Suprapubic skin (tissue), 4 donors: ENCODE data around the gene NOD1. TPM values are rescaled to one million over a fixed set of nuclear protein-coding genes. Genes with fewer than 3 reads are reported as not detected.

ENCODE experiments used
- DNase-seq, 2 donors: peaks; one replicate each; pipeline ENCODE4 v3.0.0-alpha.2; 2019; ENCODE audit warnings: low spot score in 2 of 2
- H3K27ac ChIP-seq: fragments of 200-600 bp; sonication (generic); one replicate; pipeline ENCODE4 v1.5.1; 2019
- H3K27me3 ChIP-seq: fragments of 200-600 bp; sonication (generic); one replicate; pipeline ENCODE4 v1.5.1; 2019
- H3K36me3 ChIP-seq: fragments of 200-600 bp; sonication (generic); one replicate; pipeline ENCODE4 v1.5.1; 2019
- H3K4me1 ChIP-seq: fragments of 200-600 bp; sonication (generic); one replicate; pipeline ENCODE4 v1.5.1; 2019
- H3K4me3 ChIP-seq: fragments of 200-600 bp; sonication (generic); one replicate; pipeline ENCODE4 v1.5.1; 2019; ENCODE audit warnings: mild to moderate bottlenecking
- H3K9me3 ChIP-seq: fragments of 200-600 bp; sonication (generic); one replicate; pipeline ENCODE4 v1.5.1; 2019
- EP300 ChIP-seq: sonication (generic); formaldehyde crosslinking; IDR thresholded peaks from one replicate; pipeline ENCODE4 v1.6.1; 2017; ENCODE audit warnings: antibody characterized with exemption
- POLR2A ChIP-seq, 2 donors: fragments of 450-650 bp; IDR thresholded peaks; one replicate each; pipeline ENCODE4 v1.6.1; 2017; ENCODE audit warnings: antibody characterized with exemption in 2 of 2, mild to moderate bottlenecking in 2 of 2, moderate library complexity in 2 of 2
- POLR2AphosphoS5 ChIP-seq, 3 donors: sonication (generic); formaldehyde crosslinking; IDR thresholded peaks; one replicate each; pipeline ENCODE4 v1.6.1; 2017; ENCODE audit warnings: antibody characterized with exemption in 3 of 3
- WGBS: methylation state at CpG from one replicate; pipeline ENCODE4 v1.1.5; 2018; 5-methylcytosine and 5-hydroxymethylcytosine counted together
- total RNA-seq, 4 donors: library from RNA; depleted of rRNA; stranded (reverse); fragments of >200 nt; gene quantifications; one replicate each; pipeline ENCODE4 v1.1.0, GENCODE V29; 2016
- TF ChIP-seq, protein P1 (sequence below), 2 donors: fragments of 200-600 bp in 1 of 2; fragments of 450-650 bp in 1 of 2; sonication (generic) in 1 of 2; IDR thresholded peaks; one replicate each; pipeline ENCODE4 v1.5.1; 2016 to 2019; ENCODE audit warnings: antibody characterized with exemption in 2 of 2, mild to moderate bottlenecking in 1 of 2, moderate library complexity in 1 of 2

Gene NOD1
- total RNA-seq, 4 donors from 2014 or later = 9.2 to 22.8 (median 13.4) TPM

GRCh38 chr7:30523466-30523865, 44.9 kb upstream of the NOD1 start:
- H3K36me3 ChIP-seq = no peaks in the 10 kb centered on the region
- 88% methylated on average over 2 of the region's 2 CpGs for WGBS
- no peaks in the 10 kb centered on the region for H3K9me3 ChIP-seq
- no peak for DNase-seq
- H3K4me1 ChIP-seq = peaks cover 23% of the 10 kb centered on the region
- H3K27ac ChIP-seq = no peak overlapping the region
- no peak for TF ChIP-seq POLR2AphosphoS5 (IDR thresholded peaks at IDR 0.05)
- TF ChIP-seq POLR2A (IDR thresholded peaks at IDR 0.05) = no peak
- TF ChIP-seq, protein P1, sequence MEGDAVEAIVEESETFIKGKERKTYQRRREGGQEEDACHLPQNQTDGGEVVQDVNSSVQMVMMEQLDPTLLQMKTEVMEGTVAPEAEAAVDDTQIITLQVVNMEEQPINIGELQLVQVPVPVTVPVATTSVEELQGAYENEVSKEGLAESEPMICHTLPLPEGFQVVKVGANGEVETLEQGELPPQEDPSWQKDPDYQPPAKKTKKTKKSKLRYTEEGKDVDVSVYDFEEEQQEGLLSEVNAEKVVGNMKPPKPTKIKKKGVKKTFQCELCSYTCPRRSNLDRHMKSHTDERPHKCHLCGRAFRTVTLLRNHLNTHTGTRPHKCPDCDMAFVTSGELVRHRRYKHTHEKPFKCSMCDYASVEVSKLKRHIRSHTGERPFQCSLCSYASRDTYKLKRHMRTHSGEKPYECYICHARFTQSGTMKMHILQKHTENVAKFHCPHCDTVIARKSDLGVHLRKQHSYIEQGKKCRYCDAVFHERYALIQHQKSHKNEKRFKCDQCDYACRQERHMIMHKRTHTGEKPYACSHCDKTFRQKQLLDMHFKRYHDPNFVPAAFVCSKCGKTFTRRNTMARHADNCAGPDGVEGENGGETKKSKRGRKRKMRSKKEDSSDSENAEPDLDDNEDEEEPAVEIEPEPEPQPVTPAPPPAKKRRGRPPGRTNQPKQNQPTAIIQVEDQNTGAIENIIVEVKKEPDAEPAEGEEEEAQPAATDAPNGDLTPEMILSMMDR (IDR thresholded peaks at IDR 0.05) = no peak
- TF ChIP-seq EP300 = no peak
- no peaks in the 10 kb centered on the region for H3K27me3 ChIP-seq
- H3K4me3 ChIP-seq = no peak overlapping the region

GRCh38 chr7:30522159-30522558, 43.6 kb upstream of the NOD1 start:
- H3K27me3 ChIP-seq = no peaks in the 10 kb centered on the region
- 97% methylated on average over 3 of the region's 3 CpGs for WGBS
- H3K4me1 ChIP-seq = peaks cover 23% of the 10 kb centered on the region
- TF ChIP-seq POLR2AphosphoS5 (IDR thresholded peaks at IDR 0.05) = no peak
- TF ChIP-seq, protein P1 (IDR thresholded peaks at IDR 0.05) = no peak
- no peak overlapping the region for H3K4me3 ChIP-seq
- no peaks in the 10 kb centered on the region for H3K9me3 ChIP-seq
- H3K36me3 ChIP-seq = no peaks in the 10 kb centered on the region
- H3K27ac ChIP-seq = no peak overlapping the region
- DNase-seq = no peak

- DNase-seq = peak in 1 of 2 donors; percentile 76
- TF ChIP-seq EP300 = no peak
- TF ChIP-seq POLR2A (IDR thresholded peaks at IDR 0.05) = no peak
- TF ChIP-seq, protein P1 (IDR thresholded peaks at IDR 0.05) = no peak
- no peak for TF ChIP-seq POLR2AphosphoS5 (IDR thresholded peaks at IDR 0.05)
- no peak overlapping the region for H3K4me3 ChIP-seq
- H3K36me3 ChIP-seq = no peaks in the 10 kb centered on the region
- no peaks in the 10 kb centered on the region for H3K27me3 ChIP-seq
- 54% methylated on average over 1 of the region's 1 CpG for WGBS
- H3K4me1 ChIP-seq = peaks cover 23% of the 10 kb centered on the region
- peak overlapping the region; percentile 49 for H3K27ac ChIP-seq
- H3K9me3 ChIP-seq = no peaks in the 10 kb centered on the region
These were observed 42.9 kb upstream of the NOD1 start for GRCh38 chr7:30521532-30521931.

DNA sequence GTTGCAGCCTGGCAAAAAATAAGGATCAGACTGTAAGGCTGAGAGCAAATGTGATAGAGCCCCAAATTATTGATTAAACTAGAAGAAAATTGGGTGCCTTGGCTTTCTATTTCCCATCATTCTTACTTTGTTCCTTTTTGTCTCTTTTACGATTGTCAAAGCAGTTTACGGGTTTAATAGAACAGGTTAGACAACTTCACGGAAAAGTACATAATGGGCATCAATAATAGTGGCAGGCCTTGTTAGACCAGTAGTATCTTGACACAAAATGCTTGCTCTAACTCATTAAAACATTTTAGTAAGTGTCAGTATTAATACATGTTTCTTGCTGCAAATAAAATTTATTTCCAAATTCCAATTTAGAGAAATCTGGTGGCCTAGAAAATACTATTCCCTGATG, 40.5 kb upstream of the NOD1 start:
- Histone ChIP-seq H3K4me3 (no peak overlapping the region), H3K27ac (peak overlapping the region; percentile 6), H3K4me1 (peaks cover 23% of the 10 kb centered on the region), H3K9me3 (no peaks in the 10 kb centered on the region), H3K36me3 (no peaks in the 10 kb centered on the region), H3K27me3 (no peaks in the 10 kb centered on the region)
- no peak for TF ChIP-seq POLR2AphosphoS5 (IDR thresholded peaks at IDR 0.05)
- TF ChIP-seq, protein P1 (IDR thresholded peaks at IDR 0.05) = no peak
- no peak for TF ChIP-seq POLR2A (IDR thresholded peaks at IDR 0.05)
- no peak for TF ChIP-seq EP300
- DNase-seq = no peak
- 56% methylated on average over 3 of the region's 3 CpGs for WGBS

DNA sequence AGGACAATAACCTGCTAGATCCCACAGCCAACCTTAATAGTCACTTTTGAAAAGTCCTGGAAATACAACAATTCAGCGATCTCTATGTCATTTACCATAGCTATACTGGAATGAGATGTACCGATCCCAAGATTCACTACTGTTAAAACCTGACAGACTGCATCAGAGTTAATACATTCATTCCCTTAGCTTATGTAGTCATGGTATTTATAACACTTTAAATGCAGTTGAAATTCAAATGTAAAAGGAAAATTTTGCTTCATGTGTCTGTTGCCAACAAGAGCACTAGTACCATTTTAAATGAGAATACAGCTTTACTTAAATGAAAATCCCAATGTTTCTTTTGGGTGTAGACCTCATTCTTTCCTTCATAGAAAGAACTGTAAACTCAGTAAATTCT, 37.2 kb upstream of the NOD1 start:
- Histone ChIP-seq H3K4me3 (no peak overlapping the region), H3K27me3 (no peaks in the 10 kb centered on the region), H3K36me3 (no peaks in the 10 kb centered on the region), H3K27ac (no peak overlapping the region), H3K4me1 (peaks cover 13% of the 10 kb centered on the region), H3K9me3 (no peaks in the 10 kb centered on the region)
- no peak for DNase-seq
- 93% methylated on average over 2 of the region's 2 CpGs for WGBS
- TF ChIP-seq, protein P1 (IDR thresholded peaks at IDR 0.05) = no peak
- TF ChIP-seq POLR2A (IDR thresholded peaks at IDR 0.05) (no peak), POLR2AphosphoS5 (IDR thresholded peaks at IDR 0.05) (no peak), EP300 (no peak)
